ENCODE results near the gene TNPO2.

Gene TNPO2

DNA sequence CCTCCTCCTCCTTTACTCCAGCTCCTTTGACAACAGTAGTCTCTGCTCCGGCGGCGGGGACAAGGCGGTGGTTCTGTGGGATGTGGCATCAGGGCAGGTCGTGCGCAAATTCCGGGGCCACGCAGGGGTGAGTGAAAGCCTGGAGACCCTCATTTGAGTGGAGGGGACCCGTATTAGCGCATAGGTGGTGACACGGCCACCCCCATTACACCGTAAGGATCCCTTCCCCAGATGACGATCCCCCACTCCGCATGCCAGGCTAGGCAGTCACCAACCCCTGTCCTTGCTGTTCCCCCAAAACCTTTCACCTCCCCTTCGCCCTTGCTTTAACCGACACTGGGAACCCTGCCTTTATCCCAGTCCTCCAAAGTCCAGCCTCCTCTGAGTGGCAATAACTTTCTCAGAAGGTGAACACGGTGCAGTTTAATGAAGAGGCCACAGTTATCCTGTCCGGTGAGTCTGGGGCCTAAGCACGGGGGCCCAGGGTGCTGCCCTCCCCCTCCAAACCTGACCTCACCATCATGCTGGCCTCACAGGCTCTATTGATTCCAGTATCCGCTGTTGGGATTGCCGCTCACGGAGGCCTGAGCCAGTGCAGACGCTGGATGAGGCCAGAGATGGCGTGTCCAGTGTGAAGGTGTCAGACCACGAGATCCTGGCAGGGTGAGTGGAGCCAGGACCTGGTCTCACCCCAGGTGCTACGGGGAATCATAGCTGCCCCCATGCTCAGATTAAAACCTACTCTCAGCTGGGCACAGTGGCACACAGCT, 53.4 kb downstream of the TNPO2 start:
- in situ Hi-C loops (cut with HindIII; ENCODE audit: low sequenced_read_pairs) = no loop called here
- TF ChIP-seq, protein P1, sequence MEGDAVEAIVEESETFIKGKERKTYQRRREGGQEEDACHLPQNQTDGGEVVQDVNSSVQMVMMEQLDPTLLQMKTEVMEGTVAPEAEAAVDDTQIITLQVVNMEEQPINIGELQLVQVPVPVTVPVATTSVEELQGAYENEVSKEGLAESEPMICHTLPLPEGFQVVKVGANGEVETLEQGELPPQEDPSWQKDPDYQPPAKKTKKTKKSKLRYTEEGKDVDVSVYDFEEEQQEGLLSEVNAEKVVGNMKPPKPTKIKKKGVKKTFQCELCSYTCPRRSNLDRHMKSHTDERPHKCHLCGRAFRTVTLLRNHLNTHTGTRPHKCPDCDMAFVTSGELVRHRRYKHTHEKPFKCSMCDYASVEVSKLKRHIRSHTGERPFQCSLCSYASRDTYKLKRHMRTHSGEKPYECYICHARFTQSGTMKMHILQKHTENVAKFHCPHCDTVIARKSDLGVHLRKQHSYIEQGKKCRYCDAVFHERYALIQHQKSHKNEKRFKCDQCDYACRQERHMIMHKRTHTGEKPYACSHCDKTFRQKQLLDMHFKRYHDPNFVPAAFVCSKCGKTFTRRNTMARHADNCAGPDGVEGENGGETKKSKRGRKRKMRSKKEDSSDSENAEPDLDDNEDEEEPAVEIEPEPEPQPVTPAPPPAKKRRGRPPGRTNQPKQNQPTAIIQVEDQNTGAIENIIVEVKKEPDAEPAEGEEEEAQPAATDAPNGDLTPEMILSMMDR (IDR thresholded peaks at IDR 0.05; ENCODE audit: low read depth, low read length) = no peak
- H3K4me3 ChIP-seq (ENCODE audit: low read depth, low read length) = peak overlapping the region; percentile 88
- no peak for DNase-seq (ENCODE audit: low read depth, low spot score)

DNA sequence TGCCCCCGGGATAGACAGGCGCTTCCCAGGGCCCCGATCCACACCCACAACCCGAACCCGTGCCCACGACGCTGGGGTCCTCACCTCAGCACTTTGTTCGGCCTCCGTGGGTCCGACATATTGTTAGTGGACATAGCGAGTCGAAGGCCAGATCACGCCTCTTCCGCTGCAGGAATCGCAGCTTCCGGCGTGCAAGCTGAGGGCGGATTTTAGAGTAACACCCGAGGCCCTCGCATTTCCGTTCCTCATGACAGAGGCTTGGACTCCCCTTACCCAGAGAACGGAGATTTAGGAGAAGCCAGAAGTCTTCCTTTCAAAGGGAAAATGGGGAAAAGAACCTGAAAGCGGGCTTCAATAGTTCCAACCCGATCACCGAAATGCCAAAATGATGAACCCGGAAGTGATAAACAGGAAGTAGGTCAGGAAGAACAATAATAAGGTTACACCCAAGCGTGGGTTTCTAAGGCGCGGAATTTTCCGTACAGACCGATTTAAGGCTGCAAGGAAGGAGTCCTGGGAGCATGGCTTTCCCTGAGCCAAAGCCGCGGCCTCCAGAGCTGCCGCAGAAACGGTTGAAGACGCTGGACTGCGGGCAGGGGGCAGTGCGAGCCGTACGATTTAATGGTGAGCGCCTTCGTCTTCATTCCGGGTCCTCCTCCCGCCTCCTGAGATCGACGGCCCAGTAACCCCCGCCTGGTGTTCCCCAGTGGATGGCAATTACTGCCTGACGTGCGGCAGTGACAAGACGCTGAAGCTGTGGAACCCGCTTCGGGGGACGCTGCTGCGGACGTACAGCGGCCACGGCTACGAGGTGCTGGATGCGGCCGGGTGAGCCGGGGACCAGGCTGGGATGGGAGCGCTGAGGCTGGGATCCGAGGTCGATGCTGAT, 54.2 kb downstream of the TNPO2 start:
- in situ Hi-C loops (cut with HindIII; ENCODE audit: low sequenced_read_pairs) = no loop called here
- H3K4me3 ChIP-seq (ENCODE audit: low read depth, low read length) = peak overlapping the region; percentile 88
- peak; percentile 92 for DNase-seq (ENCODE audit: low read depth, low spot score)
- TF ChIP-seq, protein P1 (IDR thresholded peaks at IDR 0.05; ENCODE audit: low read depth, low read length) = no peak

- in situ Hi-C loops (cut with HindIII; ENCODE audit: low sequenced_read_pairs) = no loop called here
- peak; percentile 39 for DNase-seq (ENCODE audit: low read depth, low spot score)
- peak overlapping the region; percentile 88 for H3K4me3 ChIP-seq (ENCODE audit: low read depth, low read length)
- TF ChIP-seq, protein P1 (IDR thresholded peaks at IDR 0.05; ENCODE audit: low read depth, low read length) = no peak
Observed at GRCh38 chr19:12668932-12669269, 54.8 kb downstream of the TNPO2 start.

DNA sequence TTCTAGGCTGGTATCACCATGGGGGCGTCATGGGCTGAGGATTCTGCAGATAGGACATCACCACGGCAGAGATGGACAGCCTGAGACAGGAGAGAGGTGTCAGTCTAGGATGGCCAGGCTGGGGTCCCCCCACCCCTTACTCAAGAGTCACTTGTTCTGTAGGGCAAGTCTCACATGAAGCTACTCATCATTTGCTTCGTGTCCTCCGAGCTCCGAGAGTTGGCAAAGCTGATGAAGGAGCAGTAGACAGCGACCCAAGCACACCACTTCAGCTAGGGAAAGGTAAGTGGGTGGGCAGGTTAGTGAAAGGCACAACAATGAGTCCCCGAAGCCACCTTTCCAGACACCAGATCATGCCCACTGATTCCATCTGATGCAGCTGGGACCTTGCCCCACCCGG, 55.4 kb downstream of the TNPO2 start:
- in situ Hi-C loops (cut with HindIII; ENCODE audit: low sequenced_read_pairs) = no loop called here
- TF ChIP-seq, protein P1 (IDR thresholded peaks at IDR 0.05; ENCODE audit: low read depth, low read length) = no peak

GRCh38 chr19:12667731-12668302, 55.9 kb downstream of the TNPO2 start:
- no peak overlapping the region for H3K4me3 ChIP-seq (ENCODE audit: low read depth, low read length)
- DNase-seq (ENCODE audit: low read depth, low spot score) = no peak
- in situ Hi-C loops (cut with HindIII; ENCODE audit: low sequenced_read_pairs) = no loop called here
- TF ChIP-seq, protein P1 (IDR thresholded peaks at IDR 0.05; ENCODE audit: low read depth, low read length) = no peak

More for the DNA sequence above, 55.4 kb downstream of the TNPO2 start:
- peak overlapping the region; percentile 88 for H3K4me3 ChIP-seq (ENCODE audit: low read depth, low read length)
- DNase-seq (ENCODE audit: low read depth, low spot score) = no peak

GRCh38 chr19:12666265-12667048, 57.3 kb downstream of the TNPO2 start, which contains the start of the genes MAN2B1 and WDR83:
Gene MAN2B1 (minus strand): TSS chr19:12666742. CDS start chr19:12666701, 41 bp downstream.
Gene WDR83 (plus strand): TSS chr19:12666807. CDS start chr19:12669791, 2,984 bp downstream.
- peak within 1 kb of the TSS; percentile 82 for H3K4me3 ChIP-seq (ENCODE audit: low read depth, low read length)
- TF ChIP-seq, protein P1 (IDR thresholded peaks at IDR 0.05; ENCODE audit: low read depth, low read length) = no peak
- in situ Hi-C loops (cut with HindIII; ENCODE audit: low sequenced_read_pairs) = no loop called here
- DNase-seq (ENCODE audit: low read depth, low spot score) = peak; percentile 72

Data from astrocyte of the spinal cord (primary cell).